NCI-H2196 (cell line): ENCODE measurements around the gene DHRS1.
A peak's percentile ranks its signal among the peaks of the same experiment; 100 is the strongest.

Experiments
- DNase-seq: peaks from one replicate; lab custom pipeline; 2025; ENCODE audit not compliant: unreplicated experiment; lab: John Stamatoyannopoulos, UW

The DHRS1 gene

DNA sequence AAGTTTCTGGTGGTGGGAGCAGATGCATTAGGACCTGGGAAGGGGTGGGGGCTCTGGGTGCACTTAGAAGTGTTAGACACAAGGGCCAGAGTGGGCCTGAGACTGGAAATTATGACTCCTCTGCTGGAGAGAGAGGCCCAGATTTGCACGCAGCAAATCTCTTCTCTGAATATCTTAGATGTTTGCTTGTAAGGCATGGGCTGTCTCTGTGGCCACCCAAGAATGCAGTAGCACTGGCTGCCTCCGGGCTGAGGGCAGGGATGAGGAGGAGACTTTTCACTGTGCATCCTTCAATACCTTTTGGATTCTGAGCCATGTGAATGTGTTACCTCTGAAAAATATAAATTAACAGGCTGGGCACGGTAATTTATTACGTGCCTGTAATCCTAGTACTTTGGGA is 14.2 kb downstream of the DHRS1 start:
- no peak for DNase-seq

DNA sequence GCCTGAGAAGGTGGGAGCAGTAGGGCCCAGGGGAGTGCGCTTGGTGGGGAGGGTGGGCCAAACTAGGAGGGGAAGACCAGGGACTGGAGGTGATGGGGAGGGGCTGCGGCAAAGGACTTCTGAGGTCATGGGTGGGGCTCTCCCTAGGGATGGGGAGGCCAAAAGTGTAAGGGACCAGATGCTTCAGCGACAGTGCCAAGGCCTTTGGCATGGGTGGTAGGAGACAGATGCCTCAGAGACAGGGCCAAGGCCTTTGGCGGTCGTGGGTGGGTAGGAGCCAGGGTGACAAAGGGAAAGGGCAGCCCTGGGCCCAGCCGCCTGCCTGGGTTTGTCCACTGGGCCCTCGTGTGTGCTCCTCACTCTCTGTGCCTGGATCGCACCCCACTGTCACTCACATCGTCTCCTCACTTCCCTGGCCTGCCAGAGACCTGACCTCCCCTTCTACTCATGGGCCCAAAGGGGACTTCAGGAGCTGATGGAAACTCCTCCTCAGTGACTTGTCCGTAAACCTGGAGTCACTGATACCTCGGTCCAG is 15.0 kb downstream of the DHRS1 start:
- no peak for DNase-seq

DNA sequence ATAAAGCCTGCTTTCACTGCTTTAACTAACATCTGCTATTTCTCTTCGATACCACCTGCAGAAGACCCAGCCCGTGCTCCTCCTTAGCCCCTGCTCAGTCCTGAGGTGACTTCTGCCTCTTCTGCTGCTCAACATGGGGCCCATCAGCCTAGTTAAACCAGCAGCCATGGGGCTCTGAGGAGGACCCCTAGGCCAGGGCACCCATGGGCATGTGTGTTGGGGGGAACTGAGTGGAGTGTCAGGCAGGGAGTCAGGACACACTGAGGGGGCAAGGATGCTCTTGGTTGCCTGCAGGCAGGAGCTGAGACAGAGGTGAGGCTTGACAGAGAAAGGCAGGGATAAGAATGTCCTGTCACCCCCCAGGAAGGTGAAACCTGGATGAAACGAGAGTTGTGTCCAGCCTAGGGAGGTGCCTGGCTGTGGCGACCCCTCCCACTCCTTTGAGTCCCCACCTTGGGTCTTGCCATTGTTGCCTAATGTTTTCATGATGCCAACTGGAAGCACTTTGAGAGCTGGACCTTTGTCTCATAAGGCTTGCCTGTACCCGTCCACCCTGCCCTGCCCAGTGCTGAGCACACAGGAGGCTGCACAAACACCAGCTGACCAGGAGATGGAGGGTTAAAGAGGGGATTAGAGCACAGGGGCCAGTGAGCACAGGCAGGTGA is 15.7 kb downstream of the DHRS1 start:
- no peak for DNase-seq

DNA sequence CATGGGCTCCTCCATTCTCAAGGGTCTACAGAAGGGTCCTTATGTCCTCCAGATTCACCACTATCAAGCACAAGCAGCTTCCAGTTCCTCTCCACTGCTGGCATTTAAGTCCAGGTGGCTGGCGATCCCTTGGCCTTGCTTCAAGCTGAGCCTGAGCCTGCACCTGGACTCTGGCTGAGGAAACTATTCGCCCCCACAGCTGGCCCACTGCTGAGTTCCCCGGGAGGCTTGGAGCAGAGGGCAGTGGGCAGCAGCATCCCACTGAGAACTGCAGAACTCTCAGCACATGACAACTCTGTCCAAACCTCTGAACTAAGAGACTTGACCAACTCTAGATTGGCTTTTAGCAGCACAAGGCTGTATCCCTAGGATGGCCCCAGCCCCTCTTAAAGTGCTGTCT is 16.8 kb downstream of the DHRS1 start:
- no peak for DNase-seq

DNA sequence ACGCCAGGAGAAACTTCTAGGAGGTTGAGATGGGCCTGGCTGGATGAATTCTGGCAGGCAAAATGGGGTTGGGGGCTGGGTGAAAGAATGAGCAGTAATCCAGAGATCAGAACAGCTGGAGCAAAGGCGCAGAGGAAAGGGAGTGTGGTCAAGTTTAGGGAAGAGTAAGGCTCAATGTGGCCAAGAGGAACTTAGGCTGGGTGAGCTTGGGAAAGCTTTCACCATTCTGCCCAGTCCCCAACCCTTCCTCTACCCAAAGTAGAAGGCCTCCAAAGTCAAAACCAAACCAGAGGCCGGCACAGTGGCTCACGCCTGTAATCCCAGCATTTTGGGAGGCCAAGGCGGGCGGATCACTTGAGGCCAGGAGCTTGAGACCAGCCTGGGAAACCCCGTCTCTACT is 17.9 kb downstream of the DHRS1 start:
- DNase-seq, result no peak

DNA sequence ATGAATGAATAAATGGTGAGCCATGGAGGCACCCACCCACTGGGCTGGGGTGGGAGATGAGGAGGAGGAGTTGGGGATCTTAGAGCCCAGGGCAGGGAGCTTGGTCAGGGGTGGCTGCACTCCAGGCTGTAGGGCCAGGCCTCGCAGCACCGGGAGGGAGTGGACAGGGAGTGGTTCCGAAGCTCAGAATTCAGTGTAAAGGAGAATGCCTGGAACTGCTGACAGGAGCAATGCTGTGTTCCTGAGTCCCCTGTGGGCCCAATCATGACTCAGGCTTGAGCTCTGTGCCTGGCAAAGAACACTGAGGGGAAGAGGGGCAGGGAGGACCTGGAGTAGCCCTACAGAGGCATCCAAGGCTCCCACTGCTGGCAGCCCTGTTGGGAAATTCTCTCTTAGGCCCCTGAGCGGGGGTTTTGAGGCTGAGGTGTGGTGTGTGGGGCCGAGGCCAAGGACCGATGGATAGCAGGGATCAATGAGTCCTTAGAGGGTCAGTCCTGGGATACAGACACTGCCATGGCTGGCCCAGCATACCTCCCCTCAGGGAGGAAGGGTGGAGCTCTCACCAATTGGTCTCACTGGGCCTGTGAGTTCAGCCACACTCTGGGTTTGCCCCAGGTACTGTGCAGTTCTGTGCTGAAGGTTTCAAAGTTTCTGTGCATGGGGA is 18.7 kb downstream of the DHRS1 start:
- no peak for DNase-seq

DNA sequence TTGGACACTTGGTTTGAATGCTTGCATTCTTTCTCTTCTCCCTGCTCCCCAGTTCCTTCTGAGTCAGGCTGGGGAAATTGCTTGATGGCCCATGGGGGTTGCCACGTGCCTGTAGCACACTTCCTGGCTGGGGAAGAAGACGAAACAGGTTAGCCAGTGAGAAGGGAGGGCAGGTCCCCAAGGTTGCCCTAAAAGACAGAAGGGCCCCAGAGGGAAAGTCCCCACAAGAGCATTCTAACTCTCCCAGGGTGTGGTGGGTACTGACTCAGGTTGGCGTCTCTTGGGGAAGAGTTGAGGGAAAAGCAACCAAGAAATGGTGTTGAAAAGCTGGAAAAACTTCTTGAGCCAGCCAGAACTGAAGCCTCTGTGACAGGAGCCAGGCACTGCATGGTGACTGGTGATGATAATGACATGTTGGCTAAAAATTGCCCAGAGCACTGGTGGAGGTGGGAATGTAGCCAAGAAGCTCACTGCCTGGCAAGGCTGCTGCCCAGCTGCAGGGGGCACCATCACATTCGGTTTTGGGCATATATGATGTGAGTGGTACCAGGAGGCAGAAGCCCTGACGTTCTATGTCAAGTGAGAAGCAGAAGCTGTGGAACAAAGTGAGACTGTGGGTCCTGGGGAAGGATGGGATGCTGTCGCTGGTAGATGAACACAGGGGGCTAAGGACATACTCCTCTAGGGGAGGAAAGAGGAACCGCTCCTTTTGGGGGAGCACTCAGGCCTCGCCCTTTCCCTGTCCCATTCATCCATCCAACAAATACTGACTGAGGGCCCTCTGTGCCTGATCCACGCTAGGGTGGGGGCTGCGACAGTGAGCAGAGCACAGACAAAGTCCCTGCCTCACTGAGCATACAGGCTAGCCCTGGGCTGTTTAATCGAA is 20.0 kb downstream of the DHRS1 start:
- DNase-seq, result peak; percentile 18

DNA sequence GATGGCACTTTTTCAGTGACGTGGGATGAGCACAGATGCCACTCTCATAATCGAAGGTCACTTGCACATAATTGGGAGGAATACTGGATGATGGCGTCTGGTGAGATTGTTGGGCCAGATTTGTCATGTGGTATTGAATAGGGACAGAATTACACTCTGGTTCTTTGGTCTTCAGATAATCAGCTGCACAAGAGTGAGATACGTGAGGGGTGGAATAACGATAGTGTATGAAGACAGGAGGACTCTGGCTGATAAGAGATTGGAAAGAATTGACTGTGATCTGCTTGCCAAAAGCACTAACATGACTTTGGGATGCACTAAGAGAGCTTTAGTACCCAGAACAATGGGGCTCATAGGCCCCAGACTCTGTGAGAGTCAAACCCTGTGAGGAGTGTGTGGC is 21.2 kb downstream of the DHRS1 start:
- DNase-seq, result no peak

DNA sequence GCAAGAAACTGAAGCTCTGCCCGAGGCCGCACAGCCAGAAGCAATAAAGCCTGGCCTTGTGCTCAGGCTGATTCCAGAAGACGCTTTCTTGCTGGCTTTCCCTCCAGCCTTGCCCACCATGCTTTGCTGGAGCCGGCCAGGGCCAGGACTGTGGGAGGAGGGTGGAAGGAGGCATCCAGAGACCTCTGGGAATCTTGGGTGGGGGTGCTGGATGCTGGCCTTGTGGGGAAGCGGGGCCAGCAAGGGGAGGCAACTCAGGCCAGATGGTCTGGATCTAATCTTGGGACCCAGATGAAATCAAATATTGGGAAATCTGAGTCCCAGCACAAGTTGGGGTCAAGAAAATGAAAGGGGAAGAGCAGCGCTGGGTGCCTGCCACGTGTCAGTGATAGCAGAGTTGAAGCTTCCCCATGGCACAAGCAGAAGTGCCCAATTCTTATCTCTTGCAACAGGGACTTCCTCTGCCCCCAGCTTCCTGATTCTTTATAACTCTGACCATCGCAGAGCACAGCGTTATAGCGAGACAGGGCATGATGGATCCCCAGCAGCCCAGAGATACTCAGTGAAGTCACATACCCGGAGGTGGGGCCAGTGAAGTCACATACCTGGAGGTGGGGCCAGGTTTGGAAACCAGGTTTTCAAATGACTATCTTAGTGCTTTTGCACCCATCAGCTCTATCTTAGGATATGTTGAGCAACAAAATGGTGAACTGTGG is 21.8 kb downstream of the DHRS1 start:
- DNase-seq, result no peak

DNA sequence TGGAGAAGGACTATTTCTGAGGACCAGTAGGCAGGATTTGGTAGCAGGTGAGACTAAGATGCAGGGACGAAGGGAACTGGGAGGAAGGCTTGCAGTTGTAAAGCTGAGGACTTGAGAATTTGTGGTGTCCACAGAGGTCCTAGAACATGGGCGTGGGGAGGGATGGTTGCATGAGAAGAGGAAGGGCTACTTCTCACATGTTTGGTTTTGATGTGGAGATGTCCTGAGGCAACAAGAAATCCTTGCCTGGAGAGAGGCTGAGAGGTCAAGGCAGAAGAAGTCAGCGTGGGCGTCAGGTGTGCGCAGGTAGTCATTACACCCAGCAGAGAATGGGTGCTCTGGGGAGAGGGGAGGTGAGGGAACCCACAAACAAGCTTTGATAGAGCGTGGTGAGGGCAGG is 22.5 kb downstream of the DHRS1 start:
- DNase-seq, result no peak

DNA sequence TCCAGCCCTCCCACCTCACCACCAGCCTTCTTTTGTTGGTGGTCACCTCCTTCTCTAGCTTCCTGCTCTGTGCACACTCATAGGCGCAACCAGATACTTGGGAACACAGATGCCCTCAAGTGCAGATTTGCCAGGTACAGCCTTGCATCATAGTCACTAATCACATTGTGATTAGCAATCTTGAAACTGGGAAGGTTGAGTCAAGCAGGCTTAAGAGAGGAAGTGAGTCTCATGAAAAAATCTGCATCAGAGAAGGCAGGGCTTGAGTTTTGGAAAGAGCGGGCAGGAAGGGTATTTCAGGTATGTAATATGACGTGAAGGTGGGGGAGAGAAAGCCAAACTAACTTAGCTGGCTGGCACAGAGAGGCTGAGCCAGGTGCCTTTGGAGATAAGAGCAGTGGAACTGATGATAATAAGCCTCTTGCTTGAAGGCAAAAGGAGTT is 25.5 kb downstream of the DHRS1 start:
- peak; percentile 29 for DNase-seq

DNA sequence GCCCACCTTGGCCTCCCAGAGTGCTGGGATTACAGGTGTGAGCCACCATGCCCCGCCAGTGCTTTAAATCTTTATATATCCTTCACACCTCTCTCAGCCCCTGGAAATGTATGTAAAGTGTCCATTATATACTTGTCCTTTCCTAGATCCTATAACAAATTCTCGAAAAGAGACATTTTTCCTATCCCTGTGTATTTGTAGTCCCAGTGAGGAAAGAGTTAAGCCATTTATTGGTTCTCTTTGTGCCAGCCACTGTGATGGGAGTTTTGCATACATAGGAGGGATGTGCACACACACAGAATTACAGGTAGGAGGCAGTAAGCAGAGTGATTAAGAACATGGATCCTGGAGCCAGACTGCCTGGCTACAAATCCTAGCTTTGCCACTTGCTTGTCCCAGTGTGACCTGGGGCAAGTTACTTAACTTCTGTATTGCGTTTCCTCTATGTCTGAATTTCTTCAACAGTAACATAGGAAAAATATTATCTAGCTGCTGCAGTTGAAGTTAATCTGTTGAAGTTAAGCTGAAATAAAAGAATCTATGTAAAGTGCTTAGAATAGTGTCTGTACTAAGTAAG is 26.1 kb downstream of the DHRS1 start:
- no peak for DNase-seq

DNA sequence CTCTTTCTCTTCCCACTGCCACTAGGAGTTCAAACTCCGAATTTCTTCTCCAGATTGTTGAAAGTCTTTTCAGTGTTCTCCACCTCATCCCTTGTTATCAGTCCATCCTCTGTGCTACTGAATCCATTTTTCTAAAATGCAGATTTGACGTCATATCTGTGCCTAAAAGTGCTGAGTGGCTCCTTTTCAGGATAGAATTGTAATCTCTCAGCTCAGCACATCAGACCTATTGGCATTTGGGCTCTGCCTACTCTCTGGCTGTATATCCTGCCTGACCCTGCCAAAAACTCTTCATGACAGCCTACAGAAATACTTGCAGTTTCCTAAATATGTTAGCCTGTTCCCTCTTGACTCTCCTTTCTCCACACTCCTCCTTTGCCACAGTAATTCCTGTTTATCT is 27.1 kb downstream of the DHRS1 start:
- DNase-seq, result no peak

DNA sequence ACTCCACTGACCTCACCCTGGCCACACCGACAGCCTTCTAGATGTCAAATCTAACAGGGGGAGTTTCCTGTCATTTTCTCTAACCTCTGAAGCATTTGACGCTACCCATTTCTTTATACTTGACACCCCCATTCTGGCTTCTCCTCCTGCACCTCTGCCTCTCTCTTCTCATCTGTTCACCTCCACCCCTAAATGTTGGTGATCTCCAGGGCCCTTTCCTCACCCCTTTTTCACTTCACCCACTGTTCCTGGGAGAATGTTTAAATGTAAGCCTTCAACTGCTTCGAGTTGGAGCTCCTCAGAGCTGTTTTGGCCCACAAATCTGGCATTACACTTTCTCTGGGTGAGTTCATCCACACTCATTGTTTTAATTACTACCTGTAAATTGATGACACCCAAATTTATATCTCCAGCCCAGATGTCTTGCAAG is 27.7 kb downstream of the DHRS1 start:
- no peak for DNase-seq

DNA sequence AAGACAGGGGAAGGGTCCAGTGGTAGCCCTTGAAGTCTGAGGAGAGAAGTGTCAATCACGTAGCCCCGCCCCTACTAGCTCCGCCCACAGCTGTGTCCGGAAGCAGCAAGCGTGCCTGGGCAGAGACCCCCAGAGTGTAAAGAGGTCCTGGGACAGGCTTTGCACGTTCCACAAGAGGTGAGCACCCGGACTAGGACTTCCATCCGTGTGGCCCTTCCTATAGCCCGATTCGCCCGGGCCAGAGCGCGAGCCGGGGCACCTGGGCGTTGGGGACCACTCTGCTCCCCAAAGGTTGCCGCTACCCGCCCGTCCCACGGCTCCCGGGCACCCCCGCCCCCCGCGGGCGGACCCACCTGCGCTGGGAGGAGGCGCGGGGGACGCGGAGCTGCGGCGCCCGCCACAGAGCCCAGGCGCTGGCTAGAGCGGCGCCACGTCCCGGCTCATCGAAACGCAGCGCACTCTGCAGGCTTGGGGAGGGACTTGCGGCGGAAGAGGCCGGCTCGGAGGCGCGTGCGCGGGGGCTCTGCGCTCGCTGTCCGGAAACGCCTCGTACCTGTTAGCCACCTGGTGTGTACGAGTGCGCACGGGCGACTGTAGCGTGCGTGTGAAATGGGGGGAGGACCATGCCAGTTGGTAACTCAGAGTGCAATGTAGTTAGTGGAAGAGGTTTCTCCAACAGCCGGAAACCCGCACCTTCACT is 28.3 kb downstream of the DHRS1 start, which contains the start of gene RABGGTA:
RABGGTA (minus strand) TSS at position 464 of the 700 bp plus-strand sequence. CDS start 482 bp downstream, outside the sequence.
- peak; percentile 92 for DNase-seq

DNA sequence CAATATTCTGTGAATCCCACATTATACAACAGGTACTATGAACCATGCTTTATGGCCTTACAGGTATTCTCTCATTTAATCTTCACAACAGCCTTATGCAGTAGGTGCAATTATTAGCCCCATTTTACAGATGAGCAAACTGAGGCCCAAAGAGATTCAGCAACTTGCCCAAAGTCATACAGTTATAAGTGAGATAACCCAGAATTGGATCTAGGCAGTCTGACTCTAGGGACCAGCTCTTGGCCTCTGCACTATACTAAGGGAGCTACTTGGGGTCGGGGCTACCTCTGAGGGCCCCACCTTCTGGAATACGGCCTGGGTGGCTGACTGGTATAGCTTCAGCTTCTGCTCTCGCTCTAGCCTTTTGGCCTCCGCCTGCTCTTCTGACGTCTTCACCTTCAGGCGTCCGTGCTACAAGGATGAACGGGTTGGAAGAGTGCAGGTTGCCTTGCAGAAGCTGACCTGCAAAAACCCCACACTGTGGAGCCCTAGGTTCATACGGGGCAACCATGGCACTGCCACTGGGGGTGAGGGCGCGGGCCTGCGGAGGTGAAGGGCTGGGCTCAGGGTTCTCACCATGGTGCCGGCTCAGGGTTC is 28.9 kb downstream of the DHRS1 start:
- peak; percentile 52 for DNase-seq

DNA sequence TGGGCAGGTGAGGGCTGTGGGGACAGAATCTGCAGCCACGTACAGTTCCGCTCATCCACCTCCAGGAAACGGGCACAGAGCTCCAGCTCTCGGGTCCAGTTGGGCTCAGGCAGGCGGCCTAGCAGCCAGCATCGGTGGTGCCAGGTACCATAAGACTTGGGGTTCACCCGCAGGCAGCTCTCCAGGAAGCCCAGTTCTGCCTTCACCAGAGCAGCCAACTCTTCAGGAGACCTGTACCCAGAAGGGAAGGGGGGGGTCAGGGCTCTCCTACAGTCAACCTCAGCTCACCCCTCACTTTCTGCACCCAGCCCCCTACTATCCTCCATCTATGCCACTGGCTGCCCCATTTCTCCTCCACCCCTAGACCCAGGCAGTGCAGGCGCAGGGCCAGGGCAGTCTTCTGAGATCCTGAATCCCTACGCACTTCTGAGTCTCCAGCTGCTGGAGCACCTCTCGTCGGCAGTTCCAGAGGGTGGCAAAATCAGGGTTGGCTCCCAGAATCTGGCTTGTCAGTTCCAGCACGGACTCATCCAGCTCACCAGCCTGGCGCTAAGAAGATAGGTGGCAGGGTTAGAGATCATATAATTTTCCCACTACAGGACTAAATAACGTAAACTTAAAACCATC is 29.6 kb downstream of the DHRS1 start:
- DNase-seq, result no peak

DNA sequence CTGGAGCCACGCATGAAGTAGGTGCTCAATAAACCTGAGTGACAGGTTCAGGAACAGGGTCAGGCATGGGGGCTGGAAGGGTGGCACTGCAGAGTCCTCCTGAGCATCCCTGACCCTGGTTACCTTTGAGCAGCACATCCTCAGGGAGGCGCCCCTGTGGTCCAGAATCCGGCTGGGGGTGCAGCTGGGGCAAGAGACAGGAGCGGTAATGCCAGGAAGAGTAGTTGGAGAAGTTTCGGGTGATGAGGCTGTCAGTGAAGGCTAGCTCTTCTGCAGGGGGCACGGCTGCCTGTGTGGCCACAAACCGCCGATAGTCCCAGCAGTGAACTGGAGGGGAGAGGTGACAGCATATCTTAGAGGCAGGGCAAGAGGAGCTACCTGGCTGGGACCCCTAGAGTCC is 30.2 kb downstream of the DHRS1 start:
- DNase-seq, result no peak

DNA sequence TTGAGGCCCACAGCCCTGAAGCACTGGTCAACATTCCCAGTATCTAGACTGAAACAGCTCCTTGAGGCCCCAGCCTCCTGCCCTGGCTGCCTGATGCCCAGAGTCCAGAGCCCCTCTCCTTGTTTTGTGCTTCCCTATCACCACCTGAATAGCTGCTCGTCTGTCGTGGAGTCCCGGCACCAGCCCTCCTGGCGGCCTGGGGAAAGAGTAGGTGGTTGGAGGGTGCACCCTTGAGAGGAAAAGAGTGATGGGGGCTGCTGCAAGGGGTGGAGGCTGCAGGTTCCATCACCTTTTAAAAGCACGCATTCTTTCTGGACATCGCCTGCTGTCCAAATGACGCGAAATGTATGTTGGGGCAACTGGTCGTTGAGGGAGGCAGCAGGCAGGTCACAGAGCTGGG is 31.4 kb downstream of the DHRS1 start:
- DNase-seq, result no peak
